OCI-LY1 (cell line): ENCODE results near the gene HCST.

Source experiments
- H2AFZ ChIP-seq: fragments of 200-600 bp; sonication (generic), shearing (Covaris generic); 2 replicates; pipeline ENCODE4 v1.6.0; 2014; ENCODE audit warnings: antibody characterized with exemption, mild to moderate bottlenecking, low read length
- H3F3A ChIP-seq: fragments of 200-600 bp; sonication (generic), shearing (Covaris generic); 2 replicates; pipeline ENCODE4 v1.6.0; 2014; ENCODE audit warnings: mild to moderate bottlenecking, antibody characterized with exemption, low read length, moderate library complexity; ENCODE audit not compliant: insufficient read depth
- H3K27ac ChIP-seq: fragments of 200-600 bp; sonication (generic); 2 replicates; pipeline ENCODE4 v1.5.1; 2014; ENCODE audit warnings: low read length, mixed run types, mild to moderate bottlenecking, low read depth; ENCODE audit not compliant: poor library complexity, severe bottlenecking
- H3K27me3 ChIP-seq: fragments of 200-600 bp; sonication (generic); 2 replicates; pipeline ENCODE4 v1.6.0; 2014; ENCODE audit warnings: antibody characterized with exemption, mild to moderate bottlenecking, low read length, moderate library complexity; ENCODE audit not compliant: insufficient read depth
- H3K36me3 ChIP-seq: fragments of 200-600 bp; sonication (generic); 2 replicates; pipeline ENCODE4 v1.6.1; 2014; ENCODE audit warnings: mild to moderate bottlenecking, antibody characterized with exemption, low read length, moderate library complexity, mixed read lengths; ENCODE audit not compliant: insufficient read depth
- H3K4me1 ChIP-seq: fragments of 200-600 bp; sonication (generic); 2 replicates; pipeline ENCODE4 v1.5.1; 2014; ENCODE audit warnings: mild to moderate bottlenecking, low read length, moderate library complexity; ENCODE audit not compliant: insufficient read depth, severe bottlenecking
- H3K4me2 ChIP-seq: fragments of 200-600 bp; sonication (generic), shearing (Covaris generic); 2 replicates; pipeline ENCODE4 v1.6.1; 2014; ENCODE audit warnings: low read length
- H3K4me3 ChIP-seq: fragments of 200-600 bp; sonication (generic); 2 replicates; pipeline ENCODE4 v1.5.1; 2014; ENCODE audit warnings: low read length, low read depth, mild to moderate bottlenecking, mixed read lengths; ENCODE audit not compliant: poor library complexity, severe bottlenecking
- H3K79me2 ChIP-seq: fragments of 200-600 bp; shearing (Covaris generic); 2 replicates; pipeline ENCODE4 v1.6.1; 2016; ENCODE audit warnings: mixed run types, low read length, mixed read lengths; ENCODE audit not compliant: insufficient read depth
- H3K9ac ChIP-seq: fragments of 200-600 bp; sonication (generic), shearing (Covaris generic); 2 replicates; pipeline ENCODE4 v1.6.1; 2014; ENCODE audit warnings: mild to moderate bottlenecking, low read length, mixed read lengths
- H3K9me2 ChIP-seq: fragments of 200-600 bp; sonication (generic), shearing (Covaris generic); 2 replicates; pipeline ENCODE4 v1.6.1; 2014; ENCODE audit warnings: low read depth, mild to moderate bottlenecking, low read length, mixed read lengths
- H3K9me3 ChIP-seq: fragments of 200-600 bp; shearing (Covaris generic); 2 replicates; pipeline ENCODE4 v1.6.1; 2014; ENCODE audit warnings: low read length, mixed read lengths
- H4K20me1 ChIP-seq: fragments of 200-600 bp; sonication (generic), shearing (Covaris generic); 2 replicates; pipeline ENCODE4 v1.6.0; 2016; ENCODE audit warnings: mild to moderate bottlenecking, low read length; ENCODE audit not compliant: insufficient read depth
- EZH2 ChIP-seq: fragments of 200-600 bp; sonication (generic), shearing (Covaris generic); IDR thresholded peaks from 2 replicates; pipeline ENCODE4 v1.8.0; 2017; ENCODE audit warnings: borderline replicate concordance, mixed run types, mild to moderate bottlenecking, antibody characterized with exemption, low read length, moderate library complexity, mixed read lengths
- TF ChIP-seq, protein P1 (sequence below): fragments of 200-600 bp; sonication (generic), shearing (Covaris generic); IDR thresholded peaks from 2 replicates; pipeline ENCODE4 v1.5.1; 2017; ENCODE audit warnings: mild to moderate bottlenecking, antibody characterized with exemption, low read length, moderate library complexity, mixed read lengths

The HCST gene

DNA sequence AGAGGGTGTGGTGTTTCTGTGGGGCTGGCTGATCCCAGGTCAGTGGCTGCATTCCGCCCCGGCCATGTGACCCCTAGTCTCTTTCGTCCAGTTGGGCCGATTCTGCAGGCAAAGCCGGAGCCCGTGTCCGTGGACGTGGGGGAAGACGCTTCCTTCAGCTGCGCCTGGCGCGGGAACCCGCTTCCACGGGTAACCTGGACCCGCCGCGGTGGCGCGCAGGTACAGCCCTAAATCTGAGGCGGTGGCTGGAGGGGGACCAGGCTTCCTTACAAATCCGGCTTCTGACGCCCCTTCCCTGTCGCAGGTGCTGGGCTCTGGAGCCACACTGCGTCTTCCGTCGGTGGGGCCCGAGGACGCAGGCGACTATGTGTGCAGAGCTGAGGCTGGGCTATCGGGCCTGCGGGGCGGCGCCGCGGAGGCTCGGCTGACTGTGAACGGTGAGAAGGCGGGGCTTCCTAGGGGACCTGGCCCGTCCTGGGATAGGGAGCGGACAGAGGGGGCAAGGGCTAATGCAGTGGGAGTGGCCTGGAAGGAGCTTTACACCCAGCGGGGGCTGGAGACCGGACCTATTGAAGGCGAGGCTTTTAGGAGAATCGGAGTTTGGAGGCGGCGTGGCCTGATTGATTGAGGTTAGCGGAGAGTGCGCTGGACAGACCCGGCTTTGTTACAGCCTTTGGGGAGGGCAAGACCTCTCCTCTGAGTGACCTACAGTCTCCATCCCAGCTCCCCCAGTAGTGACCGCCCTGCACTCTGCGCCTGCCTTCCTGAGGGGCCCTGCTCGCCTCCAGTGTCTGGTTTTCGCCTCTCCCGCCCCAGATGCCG, 41.3 kb upstream of the HCST start:
- Histone ChIP-seq H3K36me3 (no peaks in the 10 kb centered on the region), H3K4me3 (no peak overlapping the region), H3K9ac (no peak overlapping the region), H3K4me1 (peaks cover 12% of the 10 kb centered on the region), H3F3A (no peaks in the 10 kb centered on the region), H3K27ac (no peak overlapping the region), H2AFZ (no peak overlapping the region), H4K20me1 (no peaks in the 10 kb centered on the region), H3K27me3 (no peaks in the 10 kb centered on the region; the same call in 1 of the 2 replicates), H3K4me2 (no peak overlapping the region), H3K79me2 (no peaks in the 10 kb centered on the region), H3K9me2 (no peaks in the 10 kb centered on the region), H3K9me3 (no peaks in the 10 kb centered on the region)
- TF ChIP-seq, protein P1, sequence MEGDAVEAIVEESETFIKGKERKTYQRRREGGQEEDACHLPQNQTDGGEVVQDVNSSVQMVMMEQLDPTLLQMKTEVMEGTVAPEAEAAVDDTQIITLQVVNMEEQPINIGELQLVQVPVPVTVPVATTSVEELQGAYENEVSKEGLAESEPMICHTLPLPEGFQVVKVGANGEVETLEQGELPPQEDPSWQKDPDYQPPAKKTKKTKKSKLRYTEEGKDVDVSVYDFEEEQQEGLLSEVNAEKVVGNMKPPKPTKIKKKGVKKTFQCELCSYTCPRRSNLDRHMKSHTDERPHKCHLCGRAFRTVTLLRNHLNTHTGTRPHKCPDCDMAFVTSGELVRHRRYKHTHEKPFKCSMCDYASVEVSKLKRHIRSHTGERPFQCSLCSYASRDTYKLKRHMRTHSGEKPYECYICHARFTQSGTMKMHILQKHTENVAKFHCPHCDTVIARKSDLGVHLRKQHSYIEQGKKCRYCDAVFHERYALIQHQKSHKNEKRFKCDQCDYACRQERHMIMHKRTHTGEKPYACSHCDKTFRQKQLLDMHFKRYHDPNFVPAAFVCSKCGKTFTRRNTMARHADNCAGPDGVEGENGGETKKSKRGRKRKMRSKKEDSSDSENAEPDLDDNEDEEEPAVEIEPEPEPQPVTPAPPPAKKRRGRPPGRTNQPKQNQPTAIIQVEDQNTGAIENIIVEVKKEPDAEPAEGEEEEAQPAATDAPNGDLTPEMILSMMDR, result no peak
- no peak for TF ChIP-seq EZH2

DNA sequence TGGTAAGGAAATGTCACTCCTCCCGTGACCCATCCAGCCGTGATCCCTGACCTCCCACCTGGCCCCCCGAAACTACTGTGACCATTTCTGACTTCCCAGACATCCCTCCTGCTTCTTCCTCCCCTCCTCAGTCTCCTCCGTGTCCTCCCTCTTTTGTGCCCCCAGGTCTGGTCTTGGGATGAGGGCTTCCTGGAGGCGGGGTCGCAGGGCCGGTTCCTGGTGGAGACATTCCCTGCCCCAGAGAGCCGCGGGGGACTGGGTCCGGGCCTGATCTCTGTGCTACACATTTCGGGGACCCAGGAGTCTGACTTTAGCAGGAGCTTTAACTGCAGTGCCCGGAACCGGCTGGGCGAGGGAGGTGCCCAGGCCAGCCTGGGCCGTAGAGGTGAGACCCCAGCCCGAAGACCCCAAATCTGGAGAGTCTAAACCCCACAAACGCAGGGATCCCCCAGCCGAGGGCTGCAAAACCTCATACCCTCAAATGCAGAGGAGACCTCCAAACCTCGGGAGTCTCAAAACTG, 40.6 kb upstream of the HCST start:
- Histone ChIP-seq H3K4me3 (no peak overlapping the region), H3K9me2 (no peaks in the 10 kb centered on the region), H2AFZ (no peak overlapping the region), H3F3A (no peaks in the 10 kb centered on the region), H3K79me2 (no peaks in the 10 kb centered on the region), H3K27me3 (no peaks in the 10 kb centered on the region; the same call in 1 of the 2 replicates), H3K4me1 (peaks cover 7% of the 10 kb centered on the region), H4K20me1 (no peaks in the 10 kb centered on the region), H3K36me3 (no peaks in the 10 kb centered on the region), H3K9me3 (no peaks in the 10 kb centered on the region), H3K9ac (no peak overlapping the region), H3K27ac (no peak overlapping the region), H3K4me2 (no peak overlapping the region)
- TF ChIP-seq, protein P1, result no peak
- TF ChIP-seq EZH2, result no peak

DNA sequence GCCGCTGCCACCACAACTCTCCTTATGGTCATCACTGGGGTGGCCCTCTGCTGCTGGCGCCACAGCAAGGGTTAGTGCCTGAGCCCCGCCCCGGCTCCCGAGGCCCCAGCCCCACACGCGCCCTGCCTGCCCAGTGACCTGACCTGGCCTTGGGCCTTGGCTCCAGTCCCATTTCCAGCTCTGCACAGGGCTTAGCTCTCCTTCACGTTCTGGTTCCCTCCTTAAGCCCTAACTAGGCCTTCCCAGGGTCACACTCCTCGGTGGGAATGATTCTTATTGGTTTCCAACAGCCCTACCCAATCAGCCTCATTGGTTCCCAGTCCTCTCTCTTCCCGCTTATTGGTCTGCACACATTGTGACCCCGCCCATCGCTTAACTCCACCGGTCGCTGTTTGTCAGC, 39.8 kb upstream of the HCST start:
- Histone ChIP-seq H3K79me2 (no peaks in the 10 kb centered on the region), H3F3A (no peaks in the 10 kb centered on the region), H3K36me3 (no peaks in the 10 kb centered on the region), H3K27me3 (peaks cover under 1% of the 10 kb centered on the region; the same call in 1 of the 2 replicates), H3K4me3 (no peak overlapping the region), H3K9ac (no peak overlapping the region), H4K20me1 (no peaks in the 10 kb centered on the region), H2AFZ (no peak overlapping the region), H3K4me1 (no peaks in the 10 kb centered on the region), H3K4me2 (no peak overlapping the region), H3K27ac (no peak overlapping the region), H3K9me2 (no peaks in the 10 kb centered on the region), H3K9me3 (no peaks in the 10 kb centered on the region)
- TF ChIP-seq EZH2, result no peak
- TF ChIP-seq, protein P1, result no peak
